Epithelial cell of esophagus (primary cell): ENCODE results near the gene WDR48.

ENCODE experiments used
- DNase-seq: peaks from one replicate; pipeline ENCODE4 v3.0.0; 2010; ENCODE audit warnings: low read depth
- H3K4me3 ChIP-seq: 2 replicates; pipeline ENCODE4 v1.5.1; 2011; ENCODE audit warnings: mild to moderate bottlenecking, low read length, control low read depth
- CTCF ChIP-seq: IDR thresholded peaks from 2 replicates; pipeline ENCODE4 v1.5.1; 2011; ENCODE audit warnings: low read depth, mild to moderate bottlenecking, low read length, control low read depth, inconsistent platforms; ENCODE audit not compliant: insufficient read depth; ENCODE audit errors: missing control alignments

WDR48 gene

GRCh38 chr3:39109086-39109485, 57.3 kb downstream of the WDR48 start:
- no peak for TF ChIP-seq CTCF
- no peak for DNase-seq
- no peak overlapping the region for H3K4me3 ChIP-seq

GRCh38 chr3:39110041-39110639, 58.3 kb downstream of the WDR48 start:
- DNase-seq: no peak
- H3K4me3 ChIP-seq: no peak overlapping the region

GRCh38 chr3:39112113-39112512, 60.3 kb downstream of the WDR48 start:
- TF ChIP-seq CTCF: no peak
- H3K4me3 ChIP-seq: no peak overlapping the region
- DNase-seq: no peak

More at GRCh38 chr3:39110041-39110639, 58.3 kb downstream of the WDR48 start:
- no peak for TF ChIP-seq CTCF

GRCh38 chr3:39112535-39112934, 60.7 kb downstream of the WDR48 start:
- no peak overlapping the region for H3K4me3 ChIP-seq
- no peak for TF ChIP-seq CTCF
- no peak for DNase-seq

GRCh38 chr3:39113291-39113690, 61.5 kb downstream of the WDR48 start:
- no peak for DNase-seq
- no peak for TF ChIP-seq CTCF
- no peak overlapping the region for H3K4me3 ChIP-seq

- no peak overlapping the region for H3K4me3 ChIP-seq
- no peak for DNase-seq
- TF ChIP-seq CTCF: no peak
Observed at GRCh38 chr3:39114456-39114855, 62.6 kb downstream of the WDR48 start.

- no peak for DNase-seq
- no peak overlapping the region for H3K4me3 ChIP-seq
- no peak for TF ChIP-seq CTCF
Observed at GRCh38 chr3:39115870-39116269, 64.1 kb downstream of the WDR48 start.
